DOHH2 (cell line): ENCODE results near the gene BTRC.

Source experiments
- CTCF ChIP-seq: fragments of 200-600 bp; sonication (generic); IDR thresholded peaks from one replicate; pipeline ENCODE4 v1.5.1; 2014; ENCODE audit warnings: antibody characterized with exemption, mild to moderate bottlenecking, low read depth, low read length; ENCODE audit not compliant: poor library complexity, severe bottlenecking
- EZH2phosphoT487 ChIP-seq: fragments of 200-600 bp; sonication (generic); IDR thresholded peaks from 2 replicates; pipeline ENCODE4 v1.6.1; 2017; ENCODE audit warnings: borderline replicate concordance, mild to moderate bottlenecking, antibody characterized with exemption, low read length, moderate library complexity, mixed read lengths

DNA sequence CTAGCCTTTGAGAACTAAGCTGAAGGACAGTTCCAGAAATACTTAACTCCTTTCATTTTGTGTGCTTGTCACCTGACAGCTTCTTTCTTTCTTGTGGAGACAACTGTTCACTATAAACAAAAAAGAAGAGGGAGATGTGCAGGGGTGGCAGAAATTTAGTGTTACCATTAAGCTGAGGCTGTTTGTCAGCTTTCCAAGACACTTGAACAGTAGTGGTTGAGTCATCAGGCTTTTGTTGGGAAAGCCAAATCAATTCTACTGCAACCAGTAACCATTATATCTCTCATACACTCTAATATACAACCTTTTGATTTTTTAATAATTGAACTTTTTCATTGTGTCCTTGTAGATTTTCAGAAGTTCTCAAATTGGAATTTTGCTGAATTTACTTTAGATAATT, 158.8 kb downstream of the BTRC start:
- no peak for TF ChIP-seq CTCF
- TF ChIP-seq EZH2phosphoT487 = no peak
